Endodermal cell (in vitro differentiated cells): ENCODE measurements around the gene TRIM32. TPM values are rescaled to one million over a fixed set of nuclear protein-coding genes. Genes with fewer than 3 reads are reported as not detected.

Experiments
- DNase-seq: peaks from one replicate; pipeline ENCODE4 v3.0.0-alpha.2; 2017
- H3K27ac ChIP-seq: 2 replicates; pipeline ENCODE4 v1.5.1; 2013; ENCODE audit warnings: mild to moderate bottlenecking, low read depth, low read length, moderate library complexity
- H3K27me3 ChIP-seq: 2 replicates; pipeline ENCODE4 v1.6.1; 2013; ENCODE audit warnings: mild to moderate bottlenecking, low read length, moderate library complexity; ENCODE audit not compliant: insufficient read depth, control insufficient read depth, poor library complexity, severe bottlenecking
- H3K36me3 ChIP-seq: 2 replicates; pipeline ENCODE4 v1.7.0; 2013; ENCODE audit warnings: mild to moderate bottlenecking, low read length, moderate library complexity; ENCODE audit not compliant: control insufficient read depth, insufficient read depth
- H3K4me1 ChIP-seq: one replicate; pipeline ENCODE4 v1.7.0; 2013; ENCODE audit warnings: low read length; ENCODE audit not compliant: control insufficient read depth, insufficient read depth
- H3K4me3 ChIP-seq: 2 replicates; pipeline ENCODE4 v1.5.1; 2013; ENCODE audit warnings: mild to moderate bottlenecking, low read length, moderate library complexity
- H3K9ac ChIP-seq: 2 replicates; pipeline ENCODE4 v1.6.1; 2013; ENCODE audit warnings: mild to moderate bottlenecking, low read length, moderate library complexity; ENCODE audit not compliant: poor library complexity, severe bottlenecking; ENCODE audit errors: extremely low read depth
- H3K9me3 ChIP-seq: 2 replicates; pipeline ENCODE4 v1.6.1; 2013; ENCODE audit warnings: mild to moderate bottlenecking, low read length, moderate library complexity; ENCODE audit not compliant: control insufficient read depth
- H3K27ac Mint-ChIP-seq: 2 replicates; pipeline ENCODE4 v1.8.0; 2020; ENCODE audit warnings: mixed read lengths
- H3K27me3 Mint-ChIP-seq: 2 replicates; pipeline ENCODE4 v1.8.0; 2021; ENCODE audit warnings: mild to moderate bottlenecking, mixed read lengths; ENCODE audit not compliant: insufficient read depth
- H3K36me3 Mint-ChIP-seq: 2 replicates; pipeline ENCODE4 v1.8.0; 2020; ENCODE audit warnings: low read depth, mixed read lengths
- H3K4me1 Mint-ChIP-seq: 2 replicates; pipeline ENCODE4 v1.8.0; 2020; ENCODE audit warnings: mixed read lengths
- H3K4me3 Mint-ChIP-seq: 2 replicates; pipeline ENCODE4 v1.8.0; 2020; ENCODE audit warnings: mild to moderate bottlenecking, moderate library complexity, mixed read lengths
- H3K9me3 Mint-ChIP-seq: 2 replicates; pipeline ENCODE4 v1.8.0; 2020; ENCODE audit warnings: mild to moderate bottlenecking, mixed read lengths
- WGBS, 2 experiments: methylation state at CpG; one replicate each; pipeline versions ENCODE4 v1.1.5 to v1.1.7; 2013; ENCODE audit warnings: missing lambda C conversion rate in 2 of 2, mixed read lengths in 1 of 2; ENCODE audit not compliant: insufficient coverage in 1 of 2, insufficient read length in 1 of 2; 5-methylcytosine and 5-hydroxymethylcytosine counted together
- long read RNA-seq, 4 experiments: library from polyadenylated mRNA in 2 of 4; library from RNA in 1 of 4; library from capped mRNA in 1 of 4; stranded (forward) in 3 of 4; unstranded in 1 of 4; transcript quantifications; one replicate each; pipeline ENCODE4 v2.0.0, GENCODE V29; 2020 to 2021; ENCODE audit warnings: inconsistent platforms in 1 of 4
- polyA plus RNA-seq, 2 experiments: library from polyadenylated mRNA; stranded (reverse); fragments of 50-300 nt; gene quantifications; one replicate each; pipeline ENCODE4 v1.2.3, GENCODE V29; 2013
- total RNA-seq, 2 donors: library from RNA; stranded (reverse); fragmentation: NEBNext Ultra II Directional in 1 of 2; extraction: Animal tissue kit (Norgen Biotek cat#: 25700) in 1 of 2; gene quantifications; 2 replicates in 1 of 2; 3 replicates in 1 of 2; pipeline ENCODE4 v1.2.1, GENCODE V29; 2021
- TF ChIP-seq, protein P1 (sequence below): fragments of 200-600 bp; sonication (generic); conservative IDR thresholded peaks from 2 replicates; pipeline ENCODE4 v1.5.0; 2021; ENCODE audit warnings: antibody characterized with exemption, mild to moderate bottlenecking

The TRIM32 gene, protein sequence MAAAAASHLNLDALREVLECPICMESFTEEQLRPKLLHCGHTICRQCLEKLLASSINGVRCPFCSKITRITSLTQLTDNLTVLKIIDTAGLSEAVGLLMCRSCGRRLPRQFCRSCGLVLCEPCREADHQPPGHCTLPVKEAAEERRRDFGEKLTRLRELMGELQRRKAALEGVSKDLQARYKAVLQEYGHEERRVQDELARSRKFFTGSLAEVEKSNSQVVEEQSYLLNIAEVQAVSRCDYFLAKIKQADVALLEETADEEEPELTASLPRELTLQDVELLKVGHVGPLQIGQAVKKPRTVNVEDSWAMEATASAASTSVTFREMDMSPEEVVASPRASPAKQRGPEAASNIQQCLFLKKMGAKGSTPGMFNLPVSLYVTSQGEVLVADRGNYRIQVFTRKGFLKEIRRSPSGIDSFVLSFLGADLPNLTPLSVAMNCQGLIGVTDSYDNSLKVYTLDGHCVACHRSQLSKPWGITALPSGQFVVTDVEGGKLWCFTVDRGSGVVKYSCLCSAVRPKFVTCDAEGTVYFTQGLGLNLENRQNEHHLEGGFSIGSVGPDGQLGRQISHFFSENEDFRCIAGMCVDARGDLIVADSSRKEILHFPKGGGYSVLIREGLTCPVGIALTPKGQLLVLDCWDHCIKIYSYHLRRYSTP
- total RNA-seq = 10 to 100 TPM; 28.0 to 31.3 TPM
- polyA plus RNA-seq (2013, experiment 1 of 2) = 17.3 TPM
- polyA plus RNA-seq (2013, experiment 2 of 2) = 17.7 TPM
- long read RNA-seq, experiment 1, partial matches to known transcripts = 5 of 7 reads
- long read RNA-seq, experiment 1, other reads (novel, unspliced or antisense) = 1 of 7 reads
- long read RNA-seq, experiment 2, transcript TRIM32-203 (2 exons, 3,717 nt) = minor isoform, 20 of 65 reads
- long read RNA-seq, experiment 2, transcript TRIM32-201 (2 exons, 3,688 nt) = major isoform, 32 of 65 reads
- long read RNA-seq, experiment 2, partial matches to known transcripts = 0 of 65 reads
- long read RNA-seq, experiment 2, other reads (novel, unspliced or antisense) = 11 of 65 reads
- long read RNA-seq, experiment 3, transcript TRIM32-203 (2 exons, 3,717 nt) = minor isoform, 58 of 166 reads
- long read RNA-seq, experiment 3, transcript TRIM32-201 (2 exons, 3,688 nt) = major isoform, 85 of 166 reads
- long read RNA-seq, experiment 3, partial matches to known transcripts = 0 of 166 reads
- long read RNA-seq, experiment 3, other reads (novel, unspliced or antisense) = 19 of 166 reads
- long read RNA-seq, experiment 4, transcript TRIM32-203 (2 exons, 3,717 nt) = major isoform, 6 of 15 reads
- long read RNA-seq, experiment 4, partial matches to known transcripts = 0 of 15 reads
- long read RNA-seq, experiment 4, other reads (novel, unspliced or antisense) = 6 of 15 reads

DNA sequence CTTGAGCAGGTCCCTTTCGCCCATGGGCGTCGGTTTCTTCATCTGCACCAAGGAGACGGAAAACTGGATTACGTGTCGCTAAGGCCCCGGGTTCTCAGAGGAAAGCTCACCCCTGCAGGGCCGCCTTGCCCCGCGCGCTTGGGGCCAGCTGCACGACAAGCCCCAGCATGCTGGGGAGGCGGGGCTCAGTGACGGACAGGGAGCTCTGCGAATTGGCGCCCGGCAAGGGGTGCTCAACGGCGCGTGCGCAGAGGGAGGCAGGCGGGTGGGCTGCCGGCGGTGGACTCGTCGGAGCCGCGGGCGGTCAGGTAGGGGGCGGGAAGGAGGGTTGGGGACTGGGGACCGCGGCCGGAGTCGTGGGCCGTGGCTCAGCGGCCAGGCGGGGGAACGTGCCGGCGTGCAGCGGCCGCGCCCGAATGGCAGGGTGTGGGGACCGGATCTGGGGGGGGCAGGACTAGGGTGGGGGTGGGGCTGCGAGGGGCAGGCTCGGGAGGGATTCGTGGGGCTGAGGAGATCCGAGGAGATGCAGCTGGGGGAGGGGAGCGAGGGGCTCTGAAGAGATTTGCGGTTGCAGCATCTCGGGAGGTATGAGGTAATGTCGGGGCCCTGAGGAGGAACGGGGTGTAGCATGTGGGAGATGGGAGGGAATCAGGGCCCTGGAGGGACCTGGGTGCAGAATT, at the start of gene TRIM32:
Gene TRIM32, plus strand, starts transcription at position 232 of the 680 bp plus-strand sequence. CDS start 10,438 bp downstream, outside the sequence.
- Histone ChIP-seq H3K4me3 (peak within 1 kb of the TSS; percentile 93), H3K36me3 (peaks cover 11% of the 10 kb centered on the region), H3K4me1 (no peaks in the 10 kb centered on the region), H3K27me3 (no peaks in the 10 kb centered on the region), H3K9me3 (peaks cover 15% of the 10 kb centered on the region), H3K27ac (no peak within 1 kb of the TSS), H3K9ac (peak within 1 kb of the TSS; percentile 67)
- H3K27ac Mint-ChIP-seq = peak within 1 kb of the TSS; percentile 82
- 1 to 4% methylated on average over 15 to 54 of the region's 54 CpGs for WGBS, 2 experiments
- peak within 1 kb of the TSS; percentile 81 for H3K4me3 Mint-ChIP-seq
- H3K36me3 Mint-ChIP-seq = peaks cover 4% of the 10 kb centered on the region
- TF ChIP-seq, protein P1, sequence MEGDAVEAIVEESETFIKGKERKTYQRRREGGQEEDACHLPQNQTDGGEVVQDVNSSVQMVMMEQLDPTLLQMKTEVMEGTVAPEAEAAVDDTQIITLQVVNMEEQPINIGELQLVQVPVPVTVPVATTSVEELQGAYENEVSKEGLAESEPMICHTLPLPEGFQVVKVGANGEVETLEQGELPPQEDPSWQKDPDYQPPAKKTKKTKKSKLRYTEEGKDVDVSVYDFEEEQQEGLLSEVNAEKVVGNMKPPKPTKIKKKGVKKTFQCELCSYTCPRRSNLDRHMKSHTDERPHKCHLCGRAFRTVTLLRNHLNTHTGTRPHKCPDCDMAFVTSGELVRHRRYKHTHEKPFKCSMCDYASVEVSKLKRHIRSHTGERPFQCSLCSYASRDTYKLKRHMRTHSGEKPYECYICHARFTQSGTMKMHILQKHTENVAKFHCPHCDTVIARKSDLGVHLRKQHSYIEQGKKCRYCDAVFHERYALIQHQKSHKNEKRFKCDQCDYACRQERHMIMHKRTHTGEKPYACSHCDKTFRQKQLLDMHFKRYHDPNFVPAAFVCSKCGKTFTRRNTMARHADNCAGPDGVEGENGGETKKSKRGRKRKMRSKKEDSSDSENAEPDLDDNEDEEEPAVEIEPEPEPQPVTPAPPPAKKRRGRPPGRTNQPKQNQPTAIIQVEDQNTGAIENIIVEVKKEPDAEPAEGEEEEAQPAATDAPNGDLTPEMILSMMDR = no peak
- peaks cover 28% of the 10 kb centered on the region for H3K9me3 Mint-ChIP-seq
- DNase-seq = peak; percentile 99
- H3K4me1 Mint-ChIP-seq = peaks cover 39% of the 10 kb centered on the region
- peaks cover 7% of the 10 kb centered on the region for H3K27me3 Mint-ChIP-seq

DNA sequence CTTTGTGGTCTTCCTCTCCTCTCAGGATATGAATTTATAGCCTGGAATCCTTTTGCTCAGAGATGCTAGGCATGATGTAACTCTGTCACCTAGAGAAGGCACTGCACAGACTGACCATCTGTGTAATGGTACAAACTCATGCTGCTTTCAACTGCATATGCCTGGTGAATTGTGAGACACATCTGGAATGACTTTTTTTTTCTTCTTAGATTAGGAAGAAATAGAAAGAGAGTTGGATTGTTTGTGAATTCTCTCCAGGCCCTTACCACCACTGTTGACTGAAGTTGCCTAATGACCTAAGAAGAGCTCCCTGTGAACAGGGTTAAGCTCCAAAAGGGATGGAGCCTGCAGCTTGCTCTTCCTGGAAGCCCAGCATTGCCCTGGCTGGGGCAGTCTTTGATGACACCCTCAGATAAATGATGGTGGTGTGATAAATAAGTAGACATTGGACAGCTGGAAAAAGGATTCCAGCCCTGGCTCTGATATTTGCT, 47.8 kb upstream of the TRIM32 start:
- peaks cover 14% of the 10 kb centered on the region for H3K4me1 ChIP-seq
- H3K36me3 ChIP-seq = no peaks in the 10 kb centered on the region
- H3K9ac ChIP-seq = no peak overlapping the region
- H3K27me3 Mint-ChIP-seq = no peaks in the 10 kb centered on the region
- no peaks in the 10 kb centered on the region for H3K9me3 Mint-ChIP-seq
- DNase-seq = no peak
- TF ChIP-seq, protein P1 = no peak
- no peak overlapping the region for H3K27ac ChIP-seq
- H3K9me3 ChIP-seq = no peaks in the 10 kb centered on the region
- no peaks in the 10 kb centered on the region for H3K27me3 ChIP-seq
- H3K36me3 Mint-ChIP-seq = no peaks in the 10 kb centered on the region
- H3K4me1 Mint-ChIP-seq = peaks cover 15% of the 10 kb centered on the region
- H3K4me3 Mint-ChIP-seq = no peak overlapping the region
- H3K4me3 ChIP-seq = no peak overlapping the region
- H3K27ac Mint-ChIP-seq = no peak overlapping the region
